ENCODE results near the gene ARAP2. TPM values are rescaled to one million over a fixed set of nuclear protein-coding genes. Genes with fewer than 3 reads are reported as not detected.

The ARAP2 gene
- total and polyA plus RNA-seq, 2 donors (not counting 3 experiments of a cell fraction or from before 2014, with no cell fraction given), result not detected

- dilution Hi-C loops (cut with MboI; ENCODE audit: extremely low pct_ligation_motif_present, low sequenced_read_pairs) (no loop called here), intact Hi-C loops (cut with micrococcal nuclease) (no loop called here)
- no peak for FAIRE-seq
- no peaks in the 10 kb centered on the region for H3K36me3 ChIP-seq (ENCODE audit: control insufficient read depth in 2 of 2, extremely low read depth in 1 of 2, insufficient read depth in 2 of 2, low read length in 2 of 2)
- no peak for TF ChIP-seq MAX (IDR thresholded peaks at IDR 0.05; ENCODE audit: insufficient read depth, insufficient read length)
- TF ChIP-seq POLR2A (IDR thresholded peaks at IDR 0.05; ENCODE audit: low read depth, low read length), result no peak
- TF ChIP-seq FOS (IDR thresholded peaks at IDR 0.05; ENCODE audit: borderline replicate concordance, insufficient read depth, low read length), result no peak
- TF ChIP-seq EZH2 (IDR thresholded peaks at IDR 0.05; ENCODE audit: borderline replicate concordance, low read depth, low read length, severe bottlenecking), result no peak
- no peak for TF ChIP-seq JUN (IDR thresholded peaks at IDR 0.05; ENCODE audit: borderline replicate concordance, insufficient read depth, insufficient read length, low read depth)
- no peak for TF ChIP-seq CTCF (IDR thresholded peaks at IDR 0.05; ENCODE audit: extremely low read depth in 1 of 2, insufficient read depth in 1 of 2, low read depth in 1 of 2, low read length in 2 of 2)
- POLR2A ChIA-PET, result no interaction called here
- no peaks in the 10 kb centered on the region for H3K27me3 ChIP-seq (ENCODE audit: control insufficient read depth in 2 of 2, insufficient read depth in 2 of 2, low read length in 2 of 2)
- H3K27ac ChIP-seq (ENCODE audit: insufficient read depth, low read depth, low read length), result no peak overlapping the region
- CTCF ChIA-PET, result interaction anchor here (0.5 kb wide), 1 partner anchor 458 kb away, joined by 3 read pairs; no protein-coding TSS in a partner anchor
- no peaks in the 10 kb centered on the region for H3K79me2 ChIP-seq (ENCODE audit: control insufficient read depth, insufficient read depth, low read length)
- no peaks in the 10 kb centered on the region for H3K4me1 ChIP-seq (ENCODE audit: control insufficient read depth, extremely low read depth, insufficient read depth, low read length)
- no TSS peak for BruUV-seq (replicated peaks)
- H3K4me3 ChIP-seq (replicated peaks in 1 of 3; ENCODE audit: insufficient read depth in 1 of 3, low read depth in 1 of 3, low read length in 3 of 3), result no peak overlapping the region
- no peaks in the 10 kb centered on the region for H3K9me3 ChIP-seq (replicated peaks; ENCODE audit: control insufficient read depth, insufficient read depth, low read length)
- no peak overlapping the region for H2AFZ ChIP-seq (ENCODE audit: low read depth, low read length)
- no peak for DNase-seq (ENCODE audit: low read depth, low spot score)
- H4K20me1 ChIP-seq (replicated peaks; ENCODE audit: control insufficient read depth, extremely low read depth, insufficient read depth, low read length), result no peaks in the 10 kb centered on the region
- H3K9me1 ChIP-seq (replicated peaks; ENCODE audit: control insufficient read depth, extremely low read depth, insufficient read depth, low read length), result no peaks in the 10 kb centered on the region
- H3K9ac ChIP-seq (replicated peaks; ENCODE audit: extremely low read depth, insufficient read depth, low read length), result no peak overlapping the region
- no peak overlapping the region for H3K4me2 ChIP-seq (ENCODE audit: insufficient read depth, low read length)
These were observed 144.8 kb downstream of the ARAP2 start for GRCh38 chr4:36099509-36099908.

- POLR2A ChIA-PET, result no interaction called here
- Histone ChIP-seq H3K4me1 (ENCODE audit: control insufficient read depth, extremely low read depth, insufficient read depth, low read length) (no peaks in the 10 kb centered on the region), H3K9ac (replicated peaks; ENCODE audit: extremely low read depth, insufficient read depth, low read length) (no peak overlapping the region), H3K27me3 (ENCODE audit: control insufficient read depth in 2 of 2, insufficient read depth in 2 of 2, low read length in 2 of 2) (no peaks in the 10 kb centered on the region), H3K36me3 (ENCODE audit: control insufficient read depth in 2 of 2, extremely low read depth in 1 of 2, insufficient read depth in 2 of 2, low read length in 2 of 2) (no peaks in the 10 kb centered on the region), H4K20me1 (replicated peaks; ENCODE audit: control insufficient read depth, extremely low read depth, insufficient read depth, low read length) (no peaks in the 10 kb centered on the region), H3K4me3 (replicated peaks in 1 of 3; ENCODE audit: insufficient read depth in 1 of 3, low read depth in 1 of 3, low read length in 3 of 3) (no peak overlapping the region), H3K4me2 (ENCODE audit: insufficient read depth, low read length) (no peak overlapping the region), H3K9me3 (replicated peaks; ENCODE audit: control insufficient read depth, insufficient read depth, low read length) (no peaks in the 10 kb centered on the region), H3K9me1 (replicated peaks; ENCODE audit: control insufficient read depth, extremely low read depth, insufficient read depth, low read length) (no peaks in the 10 kb centered on the region), H2AFZ (ENCODE audit: low read depth, low read length) (no peak overlapping the region), H3K79me2 (ENCODE audit: control insufficient read depth, insufficient read depth, low read length) (no peaks in the 10 kb centered on the region), H3K27ac (ENCODE audit: insufficient read depth, low read depth, low read length) (no peak overlapping the region)
- intact Hi-C loops (cut with micrococcal nuclease), result no loop called here
- no peak for FAIRE-seq
- CTCF ChIA-PET, result no interaction called here
- DNase-seq (ENCODE audit: low read depth, low spot score), result no peak
- TF ChIP-seq JUN (IDR thresholded peaks at IDR 0.05; ENCODE audit: borderline replicate concordance, insufficient read depth, insufficient read length, low read depth), result no peak
- TF ChIP-seq EZH2 (IDR thresholded peaks at IDR 0.05; ENCODE audit: borderline replicate concordance, low read depth, low read length, severe bottlenecking), result no peak
- no peak for TF ChIP-seq CTCF (IDR thresholded peaks at IDR 0.05; ENCODE audit: extremely low read depth in 1 of 2, insufficient read depth in 1 of 2, low read depth in 1 of 2, low read length in 2 of 2)
- TF ChIP-seq MYC (IDR thresholded peaks at IDR 0.05; ENCODE audit: low read depth, low read length), result no peak
- no peak for TF ChIP-seq GATA2 (IDR thresholded peaks at IDR 0.05; ENCODE audit: insufficient read depth, insufficient read length, low read depth, low read length)
- no peak for TF ChIP-seq MAX (IDR thresholded peaks at IDR 0.05; ENCODE audit: insufficient read depth, insufficient read length)
- TF ChIP-seq POLR2A (IDR thresholded peaks at IDR 0.05; ENCODE audit: low read depth, low read length), result no peak
- dilution Hi-C loops (cut with MboI; ENCODE audit: extremely low pct_ligation_motif_present, low sequenced_read_pairs), result no loop called here
- BruUV-seq (replicated peaks), result no TSS peak
These were observed 149.3 kb downstream of the ARAP2 start for GRCh38 chr4:36094995-36095394.

Measured in endothelial cell of umbilical vein (primary cell).